ENCODE data around the gene KRTAP10-2. TPM values are rescaled to one million over a fixed set of nuclear protein-coding genes. Genes with fewer than 3 reads are reported as not detected.
"Not testable (repeated sequence)": the region's sequence is repeated elsewhere in the genome, so short reads cannot be mapped to it uniquely, and the experiment has no call there.

Gene KRTAP10-2
- polyA plus RNA-seq, 2 donors = not detected

- H3K27me3 ChIP-seq (ENCODE audit: control insufficient read depth in 1 of 2, insufficient read depth in 2 of 2, low read length in 2 of 2) = no peaks in the 10 kb centered on the region
- H3K4me1 ChIP-seq (ENCODE audit: control insufficient read depth in 2 of 2, insufficient read depth in 2 of 2, low read length in 1 of 2) = no peaks in the 10 kb centered on the region
- no peak overlapping the region for H3K4me3 ChIP-seq (ENCODE audit: low read depth in 1 of 2, low read length in 2 of 2)
- peaks cover 0 to 2% of the 10 kb centered on the region in 2 donors for H3K9me3 ChIP-seq (ENCODE audit: control insufficient read depth in 2 of 2, insufficient read depth in 1 of 2, low read depth in 1 of 2, low read length in 1 of 2)
- no peak overlapping the region for H3K27ac ChIP-seq (ENCODE audit: low read depth in 2 of 2, low read length in 1 of 2)
- WGBS, 2 donors = 72 to 81% methylated on average over 9 of the region's 9 CpGs
- no peaks in the 10 kb centered on the region for H3K36me3 ChIP-seq (ENCODE audit: control insufficient read depth in 2 of 2, insufficient read depth in 2 of 2, low read length in 1 of 2)
Measured at GRCh38 chr21:44556879-44557278, 5.6 kb upstream of the KRTAP10-2 start.

- no peak overlapping the region for H3K27ac ChIP-seq (ENCODE audit: low read depth in 2 of 2, low read length in 1 of 2)
- H3K4me3 ChIP-seq (ENCODE audit: low read depth in 1 of 2, low read length in 2 of 2) = no peak overlapping the region
- H3K36me3 ChIP-seq (ENCODE audit: control insufficient read depth in 2 of 2, insufficient read depth in 2 of 2, low read length in 1 of 2) = no peaks in the 10 kb centered on the region
- WGBS, 2 donors = 79 to 86% methylated on average over 13 of the region's 13 CpGs
- H3K27me3 ChIP-seq (ENCODE audit: control insufficient read depth in 1 of 2, insufficient read depth in 2 of 2, low read length in 2 of 2) = no peaks in the 10 kb centered on the region
- H3K9me3 ChIP-seq (ENCODE audit: control insufficient read depth in 2 of 2, insufficient read depth in 1 of 2, low read depth in 1 of 2, low read length in 1 of 2) = peaks cover 0 to 2% of the 10 kb centered on the region in 2 donors
- H3K4me1 ChIP-seq (ENCODE audit: control insufficient read depth in 2 of 2, insufficient read depth in 2 of 2, low read length in 1 of 2) = peaks cover 0 to 4% of the 10 kb centered on the region in 2 donors
Measured at GRCh38 chr21:44555200-44555875, 4.0 kb upstream of the KRTAP10-2 start.

- WGBS, 2 donors = 81 to 82% methylated on average over 13 of the region's 13 CpGs
- H3K4me3 ChIP-seq (ENCODE audit: low read depth in 1 of 2, low read length in 2 of 2) = no peak overlapping the region
- H3K27ac ChIP-seq (ENCODE audit: low read depth in 2 of 2, low read length in 1 of 2) = no peak overlapping the region
- no peaks in the 10 kb centered on the region for H3K9me3 ChIP-seq (ENCODE audit: control insufficient read depth in 2 of 2, insufficient read depth in 1 of 2, low read depth in 1 of 2, low read length in 1 of 2)
- H3K36me3 ChIP-seq (ENCODE audit: control insufficient read depth in 2 of 2, insufficient read depth in 2 of 2, low read length in 1 of 2) = no peaks in the 10 kb centered on the region
- H3K27me3 ChIP-seq (ENCODE audit: control insufficient read depth in 1 of 2, insufficient read depth in 2 of 2, low read length in 2 of 2) = no peaks in the 10 kb centered on the region
- peaks cover 4 to 7% of the 10 kb centered on the region in 2 donors for H3K4me1 ChIP-seq (ENCODE audit: control insufficient read depth in 2 of 2, insufficient read depth in 2 of 2, low read length in 1 of 2)
Measured at GRCh38 chr21:44552681-44553080, 1.4 kb upstream of the KRTAP10-2 start.

GRCh38 chr21:44552136-44552535, 831 bp upstream of the KRTAP10-2 start:
- no peaks in the 10 kb centered on the region for H3K27me3 ChIP-seq (ENCODE audit: control insufficient read depth in 1 of 2, insufficient read depth in 2 of 2, low read length in 2 of 2)
- H3K27ac ChIP-seq (ENCODE audit: low read depth in 2 of 2, low read length in 1 of 2) = no peak overlapping the region

GRCh38 chr21:44550807-44551206, 498 bp downstream of the KRTAP10-2 start:
- peaks cover 4 to 7% of the 10 kb centered on the region in 2 donors for H3K4me1 ChIP-seq (ENCODE audit: control insufficient read depth in 2 of 2, insufficient read depth in 2 of 2, low read length in 1 of 2)
- H3K36me3 ChIP-seq (ENCODE audit: control insufficient read depth in 2 of 2, insufficient read depth in 2 of 2, low read length in 1 of 2) = no peaks in the 10 kb centered on the region
- H3K4me3 ChIP-seq (ENCODE audit: low read depth in 1 of 2, low read length in 2 of 2) = no peak overlapping the region
- WGBS, 2 donors = 45 to 49% methylated on average over 10 of the region's 10 CpGs
- no peaks in the 10 kb centered on the region for H3K27me3 ChIP-seq (ENCODE audit: control insufficient read depth in 1 of 2, insufficient read depth in 2 of 2, low read length in 2 of 2)
- no peaks in the 10 kb centered on the region for H3K9me3 ChIP-seq (ENCODE audit: control insufficient read depth in 2 of 2, insufficient read depth in 1 of 2, low read depth in 1 of 2, low read length in 1 of 2)
- H3K27ac ChIP-seq (ENCODE audit: low read depth in 2 of 2, low read length in 1 of 2) = no peak overlapping the region

More at GRCh38 chr21:44552136-44552535, 831 bp upstream of the KRTAP10-2 start:
- Histone ChIP-seq H3K4me1 (ENCODE audit: control insufficient read depth in 2 of 2, insufficient read depth in 2 of 2, low read length in 1 of 2) (peaks cover 4 to 7% of the 10 kb centered on the region in 2 donors), H3K9me3 (ENCODE audit: control insufficient read depth in 2 of 2, insufficient read depth in 1 of 2, low read depth in 1 of 2, low read length in 1 of 2) (no peaks in the 10 kb centered on the region), H3K4me3 (ENCODE audit: low read depth in 1 of 2, low read length in 2 of 2) (no peak overlapping the region), H3K36me3 (ENCODE audit: control insufficient read depth in 2 of 2, insufficient read depth in 2 of 2, low read length in 1 of 2) (no peaks in the 10 kb centered on the region)
- WGBS, 2 donors = 87 to 95% methylated on average over 6 of the region's 6 CpGs

- H3K4me1 ChIP-seq (ENCODE audit: control insufficient read depth in 2 of 2, insufficient read depth in 2 of 2, low read length in 1 of 2); H3K4me3 ChIP-seq (ENCODE audit: low read depth in 1 of 2, low read length in 2 of 2); H3K36me3 ChIP-seq (ENCODE audit: control insufficient read depth in 2 of 2, insufficient read depth in 2 of 2, low read length in 1 of 2); H3K27ac ChIP-seq (ENCODE audit: low read depth in 2 of 2, low read length in 1 of 2); H3K27me3 ChIP-seq (ENCODE audit: control insufficient read depth in 1 of 2, insufficient read depth in 2 of 2, low read length in 2 of 2); H3K9me3 ChIP-seq (ENCODE audit: control insufficient read depth in 2 of 2, insufficient read depth in 1 of 2, low read depth in 1 of 2, low read length in 1 of 2): not testable (repeated sequence)
- 55 to 65% methylated on average over 12 to 17 of the region's 17 CpGs for WGBS, 2 donors
Measured at GRCh38 chr21:44550285-44550684, 1.0 kb downstream of the KRTAP10-2 start.

GRCh38 chr21:44549525-44550211, 1.6 kb downstream of the KRTAP10-2 start:
- no peaks in the 10 kb centered on the region for H3K27me3 ChIP-seq (ENCODE audit: control insufficient read depth in 1 of 2, insufficient read depth in 2 of 2, low read length in 2 of 2)
- 69 to 70% methylated on average over 25 of the region's 25 CpGs for WGBS, 2 donors
- H3K36me3 ChIP-seq (ENCODE audit: control insufficient read depth in 2 of 2, insufficient read depth in 2 of 2, low read length in 1 of 2) = no peaks in the 10 kb centered on the region
- no peaks in the 10 kb centered on the region for H3K9me3 ChIP-seq (ENCODE audit: control insufficient read depth in 2 of 2, insufficient read depth in 1 of 2, low read depth in 1 of 2, low read length in 1 of 2)
- no peak overlapping the region for H3K27ac ChIP-seq (ENCODE audit: low read depth in 2 of 2, low read length in 1 of 2)
- H3K4me1 ChIP-seq (ENCODE audit: control insufficient read depth in 2 of 2, insufficient read depth in 2 of 2, low read length in 1 of 2) = peaks cover 4 to 7% of the 10 kb centered on the region in 2 donors
- H3K4me3 ChIP-seq (ENCODE audit: low read depth in 1 of 2, low read length in 2 of 2) = no peak overlapping the region

- H3K27me3 ChIP-seq (ENCODE audit: control insufficient read depth in 1 of 2, insufficient read depth in 2 of 2, low read length in 2 of 2) = no peaks in the 10 kb centered on the region
- no peaks in the 10 kb centered on the region for H3K9me3 ChIP-seq (ENCODE audit: control insufficient read depth in 2 of 2, insufficient read depth in 1 of 2, low read depth in 1 of 2, low read length in 1 of 2)
- peak overlapping the region in 1 of 2 donors; percentile 1 for H3K4me3 ChIP-seq (ENCODE audit: low read depth in 1 of 2, low read length in 2 of 2)
- no peak overlapping the region for H3K27ac ChIP-seq (ENCODE audit: low read depth in 2 of 2, low read length in 1 of 2)
- peaks cover 4 to 7% of the 10 kb centered on the region in 2 donors for H3K4me1 ChIP-seq (ENCODE audit: control insufficient read depth in 2 of 2, insufficient read depth in 2 of 2, low read length in 1 of 2)
- 25 to 26% methylated on average over 14 of the region's 14 CpGs for WGBS, 2 donors
- H3K36me3 ChIP-seq (ENCODE audit: control insufficient read depth in 2 of 2, insufficient read depth in 2 of 2, low read length in 1 of 2) = no peaks in the 10 kb centered on the region
Measured at GRCh38 chr21:44548922-44549321, 2.4 kb downstream of the KRTAP10-2 start.

GRCh38 chr21:44548381-44548780, 2.9 kb downstream of the KRTAP10-2 start:
- Histone ChIP-seq H3K9me3 (ENCODE audit: control insufficient read depth in 2 of 2, insufficient read depth in 1 of 2, low read depth in 1 of 2, low read length in 1 of 2) (no peaks in the 10 kb centered on the region), H3K4me1 (ENCODE audit: control insufficient read depth in 2 of 2, insufficient read depth in 2 of 2, low read length in 1 of 2) (peaks cover 4 to 7% of the 10 kb centered on the region in 2 donors), H3K4me3 (ENCODE audit: low read depth in 1 of 2, low read length in 2 of 2) (peak overlapping the region in 1 of 2 donors; percentile 19), H3K27ac (ENCODE audit: low read depth in 2 of 2, low read length in 1 of 2) (no peak overlapping the region), H3K27me3 (ENCODE audit: control insufficient read depth in 1 of 2, insufficient read depth in 2 of 2, low read length in 2 of 2) (no peaks in the 10 kb centered on the region), H3K36me3 (ENCODE audit: control insufficient read depth in 2 of 2, insufficient read depth in 2 of 2, low read length in 1 of 2) (no peaks in the 10 kb centered on the region)
- WGBS, 2 donors = 43 to 45% methylated on average over 13 of the region's 13 CpGs
